NB4 (cell line): ENCODE results near the gene EHBP1L1.

Experiments
- DNase-seq: peaks from one replicate; pipeline ENCODE4 v3.0.0; 2010; ENCODE audit warnings: low read depth
- H3K4me3 ChIP-seq: one replicate; pipeline ENCODE4 v1.5.1; 2011; ENCODE audit warnings: mild to moderate bottlenecking, low read depth, low read length, moderate library complexity
- MYC ChIP-seq: IDR thresholded peaks from 2 replicates; pipeline ENCODE4 v1.6.1; 2011; ENCODE audit warnings: low read depth, low read length
- POLR2A ChIP-seq: IDR thresholded peaks from 2 replicates; pipeline ENCODE4 v1.6.1; 2011; ENCODE audit warnings: mild to moderate bottlenecking; ENCODE audit not compliant: insufficient read length; ENCODE audit errors: extremely low read depth
- TF ChIP-seq, protein P1 (sequence below): IDR thresholded peaks from 2 replicates; pipeline ENCODE4 v1.6.1; 2011; ENCODE audit warnings: low read depth, low read length
- TF ChIP-seq, protein P2 (sequence below): IDR thresholded peaks from one replicate; pipeline ENCODE4 v1.5.1; 2012; ENCODE audit warnings: low read depth, low read length

The EHBP1L1 gene

DNA sequence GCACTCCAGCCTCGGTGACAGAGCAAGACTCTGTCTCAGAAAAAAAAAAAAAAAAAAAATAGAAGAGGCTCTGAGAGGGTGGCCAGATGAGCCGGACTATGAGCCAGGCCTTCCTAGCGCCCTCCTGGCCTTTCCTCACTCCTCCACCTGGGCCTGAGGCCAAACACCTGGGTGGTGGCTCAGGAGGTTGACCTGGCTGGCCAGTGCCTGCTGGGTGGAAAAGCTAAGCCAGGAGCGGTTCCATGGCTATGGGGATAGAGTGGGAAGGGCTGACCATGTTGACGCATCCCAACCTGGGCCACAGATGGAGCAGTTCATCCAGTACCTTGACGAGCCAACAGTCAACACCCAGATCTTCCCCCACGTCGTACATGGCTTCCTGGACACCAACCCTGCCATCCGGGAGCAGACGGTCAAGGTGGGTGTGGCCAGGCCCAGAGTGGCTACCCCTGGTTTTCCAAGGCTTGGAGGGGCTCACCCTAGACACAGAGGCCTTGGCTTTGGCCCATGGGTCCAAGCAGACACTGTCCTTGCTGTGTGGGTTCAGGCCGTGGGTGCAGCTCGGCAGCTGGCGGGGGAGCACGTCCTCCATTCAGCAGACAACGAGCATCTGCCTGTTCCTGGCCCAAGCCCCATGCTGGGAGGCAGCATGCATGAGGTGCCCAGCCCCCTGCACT, 43.3 kb upstream of the EHBP1L1 start:
- H3K4me3 ChIP-seq, result no peak overlapping the region
- TF ChIP-seq, protein P1, sequence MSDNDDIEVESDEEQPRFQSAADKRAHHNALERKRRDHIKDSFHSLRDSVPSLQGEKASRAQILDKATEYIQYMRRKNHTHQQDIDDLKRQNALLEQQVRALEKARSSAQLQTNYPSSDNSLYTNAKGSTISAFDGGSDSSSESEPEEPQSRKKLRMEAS, result no peak
- TF ChIP-seq POLR2A (no peak), MYC (no peak)
- TF ChIP-seq, protein P2, sequence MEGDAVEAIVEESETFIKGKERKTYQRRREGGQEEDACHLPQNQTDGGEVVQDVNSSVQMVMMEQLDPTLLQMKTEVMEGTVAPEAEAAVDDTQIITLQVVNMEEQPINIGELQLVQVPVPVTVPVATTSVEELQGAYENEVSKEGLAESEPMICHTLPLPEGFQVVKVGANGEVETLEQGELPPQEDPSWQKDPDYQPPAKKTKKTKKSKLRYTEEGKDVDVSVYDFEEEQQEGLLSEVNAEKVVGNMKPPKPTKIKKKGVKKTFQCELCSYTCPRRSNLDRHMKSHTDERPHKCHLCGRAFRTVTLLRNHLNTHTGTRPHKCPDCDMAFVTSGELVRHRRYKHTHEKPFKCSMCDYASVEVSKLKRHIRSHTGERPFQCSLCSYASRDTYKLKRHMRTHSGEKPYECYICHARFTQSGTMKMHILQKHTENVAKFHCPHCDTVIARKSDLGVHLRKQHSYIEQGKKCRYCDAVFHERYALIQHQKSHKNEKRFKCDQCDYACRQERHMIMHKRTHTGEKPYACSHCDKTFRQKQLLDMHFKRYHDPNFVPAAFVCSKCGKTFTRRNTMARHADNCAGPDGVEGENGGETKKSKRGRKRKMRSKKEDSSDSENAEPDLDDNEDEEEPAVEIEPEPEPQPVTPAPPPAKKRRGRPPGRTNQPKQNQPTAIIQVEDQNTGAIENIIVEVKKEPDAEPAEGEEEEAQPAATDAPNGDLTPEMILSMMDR, result no peak
- no peak for DNase-seq

DNA sequence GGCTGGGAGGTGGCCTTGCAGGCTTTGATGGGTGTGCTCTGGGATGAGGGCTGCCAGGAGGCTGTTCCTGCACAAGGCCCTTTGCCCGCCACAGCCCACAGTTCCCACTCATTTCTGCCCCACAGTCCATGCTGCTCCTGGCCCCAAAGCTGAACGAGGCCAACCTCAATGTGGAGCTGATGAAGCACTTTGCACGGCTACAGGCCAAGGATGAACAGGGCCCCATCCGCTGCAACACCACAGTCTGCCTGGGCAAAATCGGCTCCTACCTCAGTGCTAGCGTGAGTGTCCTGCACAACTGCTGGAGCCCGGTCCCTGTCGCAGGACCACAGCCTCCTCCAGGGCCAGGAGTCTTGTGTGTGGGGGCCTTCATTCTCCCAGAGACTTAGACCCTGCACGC, 40.8 kb upstream of the EHBP1L1 start:
- TF ChIP-seq, protein P1, result no peak
- TF ChIP-seq MYC (no peak), POLR2A (no peak)
- TF ChIP-seq, protein P2, result no peak
- DNase-seq, result no peak
- no peak overlapping the region for H3K4me3 ChIP-seq

DNA sequence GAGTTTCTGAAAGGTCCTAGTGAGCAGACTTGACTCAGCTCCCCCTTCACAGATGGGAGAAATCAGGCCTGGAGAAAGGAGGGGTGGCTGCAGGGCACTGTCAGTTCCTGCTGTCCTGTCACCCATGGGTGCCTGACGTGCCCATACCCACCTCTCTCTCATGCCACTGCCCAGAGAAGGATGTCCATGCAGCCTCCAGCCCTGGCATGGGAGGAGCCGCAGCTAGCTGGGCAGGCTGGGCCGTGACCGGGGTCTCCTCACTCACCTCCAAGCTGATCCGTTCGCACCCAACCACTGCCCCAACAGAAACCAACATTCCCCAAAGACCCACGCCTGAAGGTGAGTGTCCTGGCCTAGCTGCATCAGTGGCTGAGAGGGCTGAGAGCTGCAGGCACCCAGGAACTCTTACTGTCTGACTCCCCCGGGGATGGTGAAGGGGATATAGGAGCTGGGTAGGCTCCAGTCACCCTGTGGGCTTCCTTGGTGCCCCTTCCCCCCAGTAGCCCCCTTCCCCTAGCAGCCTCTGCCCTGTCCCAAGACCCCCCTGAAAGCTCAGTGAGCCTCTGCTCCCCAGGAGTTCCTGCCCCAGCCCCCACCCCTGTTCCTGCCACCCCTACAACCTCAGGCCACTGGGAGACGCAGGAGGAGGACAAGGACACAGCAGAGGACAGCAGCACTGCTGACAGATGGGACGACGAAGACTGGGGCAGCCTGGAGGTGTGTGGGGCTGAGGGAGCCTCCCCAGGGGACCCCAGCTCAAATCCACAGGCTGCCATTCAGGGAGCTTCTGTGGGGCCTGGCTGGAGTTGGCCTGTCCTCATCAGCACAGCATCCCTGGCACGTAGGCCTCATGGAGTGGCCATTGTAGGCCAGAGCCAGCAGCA, 39.2 kb upstream of the EHBP1L1 start:
- H3K4me3 ChIP-seq, result no peak overlapping the region
- TF ChIP-seq, protein P1, result no peak
- TF ChIP-seq MYC (no peak), POLR2A (peak; percentile 2)
- TF ChIP-seq, protein P2, result no peak
- no peak for DNase-seq

DNA sequence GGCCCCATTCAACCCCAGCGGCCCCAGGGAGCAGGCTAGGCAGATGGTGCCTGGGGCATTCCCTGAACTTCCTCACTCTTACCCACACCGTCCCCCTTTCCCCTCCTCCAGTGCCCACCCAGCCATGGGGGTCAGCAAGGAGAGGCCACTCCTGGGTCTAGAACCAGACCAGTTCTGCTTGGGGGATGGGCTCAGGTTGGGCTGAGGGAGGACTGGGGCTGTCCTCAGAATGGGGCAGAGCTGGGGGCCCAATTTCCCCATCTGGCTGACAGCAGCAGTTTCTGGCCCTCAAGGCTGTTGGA, 38.6 kb upstream of the EHBP1L1 start:
- TF ChIP-seq, protein P1, result no peak
- TF ChIP-seq POLR2A (no peak), MYC (no peak)
- TF ChIP-seq, protein P2, result no peak
- no peak overlapping the region for H3K4me3 ChIP-seq
- DNase-seq, result no peak

DNA sequence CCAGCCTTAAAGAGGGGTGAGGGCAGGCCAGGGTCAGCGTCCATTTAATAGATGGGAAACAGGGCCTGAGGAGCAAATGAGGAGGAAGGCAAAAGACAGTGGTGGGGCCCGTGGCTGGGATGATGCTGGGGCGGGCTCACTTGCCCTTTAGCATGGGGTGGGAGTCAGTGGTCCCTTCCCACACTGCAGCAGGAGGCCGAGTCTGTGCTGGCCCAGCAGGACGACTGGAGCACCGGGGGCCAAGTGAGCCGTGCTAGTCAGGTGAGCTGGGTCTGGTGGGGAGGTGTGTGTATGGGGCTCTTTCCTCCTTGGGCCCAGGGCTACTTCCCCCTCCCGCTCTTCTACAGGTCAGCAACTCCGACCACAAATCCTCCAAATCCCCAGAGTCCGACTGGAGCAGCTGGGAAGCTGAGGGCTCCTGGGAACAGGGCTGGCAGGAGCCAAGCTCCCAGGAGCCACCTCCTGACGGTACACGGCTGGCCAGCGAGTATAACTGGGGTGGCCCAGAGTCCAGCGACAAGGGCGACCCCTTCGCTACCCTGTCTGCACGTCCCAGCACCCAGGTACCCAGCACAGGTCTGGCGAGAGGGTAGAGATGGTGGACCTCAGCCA, 38.1 kb upstream of the EHBP1L1 start:
- H3K4me3 ChIP-seq, result no peak overlapping the region
- no peak for DNase-seq
- TF ChIP-seq MYC (no peak), POLR2A (no peak)
- TF ChIP-seq, protein P2, result no peak
- TF ChIP-seq, protein P1, result no peak
